Colonic mucosa (tissue), 4 donors: Measurements from ENCODE around the gene KDM6B. TPM values are rescaled to one million over a fixed set of nuclear protein-coding genes. Genes with fewer than 3 reads are reported as not detected.
A peak's percentile ranks its signal among the peaks of the same experiment; 100 is the strongest.

Experiments used
- DNase-seq: peaks from one replicate; pipeline ENCODE4 v3.0.0-alpha.2; 2020
- H3K27ac ChIP-seq: fragments of 200-600 bp; one replicate; pipeline ENCODE4 v1.8.0; 2021
- H3K27me3 ChIP-seq: fragments of 200-600 bp; one replicate; pipeline ENCODE4 v1.8.0; 2021
- H3K36me3 ChIP-seq: fragments of 200-600 bp; one replicate; pipeline ENCODE4 v1.8.0; 2021
- H3K4me1 ChIP-seq: fragments of 200-600 bp; one replicate; pipeline ENCODE4 v1.8.0; 2021; ENCODE audit warnings: mild to moderate bottlenecking
- H3K4me3 ChIP-seq: fragments of 200-600 bp; one replicate; pipeline ENCODE4 v1.8.0; 2021
- H3K9ac ChIP-seq, 2 donors: one replicate each; pipeline ENCODE4 v1.7.0; 2013; ENCODE audit warnings: control low read depth in 2 of 2, low read depth in 2 of 2, low read length in 2 of 2
- H3K9me3 ChIP-seq: fragments of 200-600 bp; one replicate; pipeline ENCODE4 v1.8.0; 2021
- CTCF ChIP-seq: fragments of 200-600 bp; IDR thresholded peaks from one replicate; pipeline ENCODE4 v1.8.0; 2022; ENCODE audit warnings: antibody characterized with exemption, mild to moderate bottlenecking
- intact Hi-C: fragments of 100-400 bp; cut with DNase I; formaldehyde crosslinking; loops from one replicate; pipeline ENCODE4 v1.14.1; 2022
- total RNA-seq, 2 donors: library from RNA; stranded (reverse); fragmentation: NEBNext Ultra II Directional in 1 of 2; extraction: Animal tissue kit (Norgen Biotek cat#: 25700) in 1 of 2; gene quantifications; one replicate each; pipeline ENCODE4 v1.2.1, GENCODE V29; 2021
- donor health status: healthy.
- donor health status: DM: no; HTN: no; CAD: no.
- donor health status: DM: no; HTN: no; CAD: no.

The KDM6B gene
- total RNA-seq, 2 donors from 2014 or later = 32.7 to 42.6 TPM

GRCh38 chr17:7852262-7852670, 18.2 kb downstream of the KDM6B start:
- Histone ChIP-seq H3K4me3 (no peak overlapping the region), H3K9me3 (no peaks in the 10 kb centered on the region), H3K27me3 (no peaks in the 10 kb centered on the region), H3K4me1 (peaks cover 9% of the 10 kb centered on the region), H3K36me3 (peaks cover 20% of the 10 kb centered on the region), H3K9ac (peak overlapping the region; percentile 2 to 19), H3K27ac (no peak overlapping the region)
- DNase-seq = no peak
- no peak for TF ChIP-seq CTCF
- intact Hi-C loops = loop anchor here (2.0 kb wide), 1 partner anchor 19 kb away; no protein-coding TSS in a partner anchor

- peaks cover 9% of the 10 kb centered on the region for H3K4me1 ChIP-seq
- H3K27me3 ChIP-seq = no peaks in the 10 kb centered on the region
- DNase-seq = no peak
- no peak overlapping the region for H3K4me3 ChIP-seq
- no peak overlapping the region for H3K27ac ChIP-seq
- intact Hi-C loops = loop anchor here (2.0 kb wide), 1 partner anchor 20 kb away; no protein-coding TSS in a partner anchor
- no peaks in the 10 kb centered on the region for H3K9me3 ChIP-seq
- H3K9ac ChIP-seq = no peak overlapping the region
- H3K36me3 ChIP-seq = peaks cover 20% of the 10 kb centered on the region
- no peak for TF ChIP-seq CTCF
Measured at GRCh38 chr17:7852919-7853690, 19.1 kb downstream of the KDM6B start.

- intact Hi-C loops = loop anchor here (2.0 kb wide), 1 partner anchor 21 kb away; no protein-coding TSS in a partner anchor
- Histone ChIP-seq H3K9me3 (no peaks in the 10 kb centered on the region), H3K36me3 (peaks cover 20% of the 10 kb centered on the region), H3K4me1 (peaks cover 15% of the 10 kb centered on the region), H3K9ac (no peak overlapping the region), H3K27me3 (no peaks in the 10 kb centered on the region), H3K4me3 (no peak overlapping the region), H3K27ac (no peak overlapping the region)
- no peak for TF ChIP-seq CTCF
- no peak for DNase-seq
Measured at GRCh38 chr17:7853691-7854038, 19.6 kb downstream of the KDM6B start.

- intact Hi-C loops = no loop called here
- DNase-seq = no peak
- TF ChIP-seq CTCF = no peak
- Histone ChIP-seq H3K36me3 (peaks cover 16% of the 10 kb centered on the region), H3K9ac (no peak overlapping the region), H3K4me3 (no peak overlapping the region), H3K4me1 (peaks cover 20% of the 10 kb centered on the region), H3K27me3 (no peaks in the 10 kb centered on the region), H3K27ac (no peak overlapping the region), H3K9me3 (no peaks in the 10 kb centered on the region)
Measured at GRCh38 chr17:7854078-7854777, 20.2 kb downstream of the KDM6B start.

GRCh38 chr17:7854851-7855659, 21.0 kb downstream of the KDM6B start, which contains the start of gene TMEM88:
TMEM88 (plus strand) TSS chr17:7855066; CDS start chr17:7855075, 9 bp downstream.
- TF ChIP-seq CTCF = no peak
- H3K27ac ChIP-seq = peak within 1 kb of the TSS; percentile 95
- intact Hi-C loops = no loop called here
- H3K27me3 ChIP-seq = no peaks in the 10 kb centered on the region
- peaks cover 20% of the 10 kb centered on the region for H3K4me1 ChIP-seq
- peaks cover 8% of the 10 kb centered on the region for H3K36me3 ChIP-seq
- H3K9ac ChIP-seq = peak within 1 kb of the TSS; percentile 6 to 96
- peak; percentile 25 for DNase-seq
- no peaks in the 10 kb centered on the region for H3K9me3 ChIP-seq
- H3K4me3 ChIP-seq = peak within 1 kb of the TSS; percentile 10
